Neural progenitor cell (in vitro differentiated cells): ENCODE data around the gene METTL4.

Experiments used
- EZH2 ChIP-seq: fragments of 200-600 bp; sonication (generic); IDR thresholded peaks from 2 replicates; pipeline ENCODE4 v1.6.1; 2017; ENCODE audit warnings: antibody characterized with exemption, mild to moderate bottlenecking, moderate library complexity
- EZH2phosphoT487 ChIP-seq: fragments of 200-600 bp; sonication (generic); IDR thresholded peaks from 2 replicates; pipeline ENCODE4 v1.6.1; 2017; ENCODE audit warnings: antibody characterized with exemption
- TF ChIP-seq, protein P1 (sequence below): fragments of 200-600 bp; sonication (generic); IDR thresholded peaks from 2 replicates; pipeline ENCODE4 v1.5.1; 2017; ENCODE audit warnings: antibody characterized with exemption, mild to moderate bottlenecking

DNA sequence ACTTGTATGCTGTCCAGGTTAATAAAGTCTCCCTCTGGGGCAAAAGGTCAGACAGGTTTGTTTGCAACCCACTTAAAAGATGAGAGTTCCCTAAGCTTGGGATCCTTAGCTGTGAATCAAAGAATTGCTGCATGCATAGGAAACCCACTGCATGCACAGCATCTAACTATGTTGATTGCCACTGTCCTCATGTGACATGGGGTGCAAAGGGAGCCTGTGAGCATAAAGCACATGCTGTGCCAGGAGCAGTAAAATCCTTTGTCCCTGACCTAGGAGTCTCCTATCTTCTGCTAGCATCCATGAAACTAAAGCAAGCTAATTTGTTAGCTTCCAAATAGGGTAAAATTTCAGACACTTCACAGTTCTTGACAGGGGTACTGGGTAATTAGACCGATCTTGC lies 13.8 kb downstream of the METTL4 start:
- TF ChIP-seq, protein P1, sequence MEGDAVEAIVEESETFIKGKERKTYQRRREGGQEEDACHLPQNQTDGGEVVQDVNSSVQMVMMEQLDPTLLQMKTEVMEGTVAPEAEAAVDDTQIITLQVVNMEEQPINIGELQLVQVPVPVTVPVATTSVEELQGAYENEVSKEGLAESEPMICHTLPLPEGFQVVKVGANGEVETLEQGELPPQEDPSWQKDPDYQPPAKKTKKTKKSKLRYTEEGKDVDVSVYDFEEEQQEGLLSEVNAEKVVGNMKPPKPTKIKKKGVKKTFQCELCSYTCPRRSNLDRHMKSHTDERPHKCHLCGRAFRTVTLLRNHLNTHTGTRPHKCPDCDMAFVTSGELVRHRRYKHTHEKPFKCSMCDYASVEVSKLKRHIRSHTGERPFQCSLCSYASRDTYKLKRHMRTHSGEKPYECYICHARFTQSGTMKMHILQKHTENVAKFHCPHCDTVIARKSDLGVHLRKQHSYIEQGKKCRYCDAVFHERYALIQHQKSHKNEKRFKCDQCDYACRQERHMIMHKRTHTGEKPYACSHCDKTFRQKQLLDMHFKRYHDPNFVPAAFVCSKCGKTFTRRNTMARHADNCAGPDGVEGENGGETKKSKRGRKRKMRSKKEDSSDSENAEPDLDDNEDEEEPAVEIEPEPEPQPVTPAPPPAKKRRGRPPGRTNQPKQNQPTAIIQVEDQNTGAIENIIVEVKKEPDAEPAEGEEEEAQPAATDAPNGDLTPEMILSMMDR: no peak
- TF ChIP-seq EZH2 (no peak), EZH2phosphoT487 (no peak)
